Left ventricle myocardium inferior (tissue), 1 donor: Measurements from ENCODE around the gene RASGEF1B. TPM values are rescaled to one million over a fixed set of nuclear protein-coding genes. Genes with fewer than 3 reads are reported as not detected.

ENCODE experiments used
- DNase-seq: peaks from one replicate; pipeline ENCODE4 v3.0.0-alpha.2; 2020
- H3K27ac ChIP-seq: fragments of 200-600 bp; replicated peaks from 2 replicates; pipeline ENCODE4 v1.8.0; 2021
- H3K27me3 ChIP-seq: fragments of 200-600 bp; 2 replicates; pipeline ENCODE4 v1.8.0; 2021; ENCODE audit warnings: low read depth
- H3K36me3 ChIP-seq: fragments of 200-600 bp; 2 replicates; pipeline ENCODE4 v1.8.0; 2021
- H3K4me1 ChIP-seq: fragments of 200-600 bp; 2 replicates; pipeline ENCODE4 v1.8.0; 2021
- H3K4me3 ChIP-seq: fragments of 200-600 bp; 2 replicates; pipeline ENCODE4 v1.8.0; 2021; ENCODE audit warnings: mild to moderate bottlenecking, moderate library complexity
- H3K9me3 ChIP-seq: fragments of 200-600 bp; replicated peaks from 2 replicates; pipeline ENCODE4 v1.8.0; 2021
- CTCF ChIP-seq: fragments of 200-600 bp; IDR thresholded peaks from 2 replicates; pipeline ENCODE4 v1.8.0; 2021; ENCODE audit warnings: antibody characterized with exemption, mild to moderate bottlenecking, borderline replicate concordance
- intact Hi-C: fragments of 100-400 bp; cut with micrococcal nuclease; formaldehyde crosslinking; loops from one replicate; pipeline ENCODE4 v1.11.0; 2022
- total RNA-seq: library from RNA; stranded (reverse); fragmentation: NEBNext Ultra II Directional; extraction: Animal tissue kit (Norgen Biotek cat#: 25700); gene quantifications from one replicate; pipeline ENCODE4 v1.2.1, GENCODE V29; 2021
- donor health status: DM: no; HTN: yes; CAD: no; lungs with severe emphysema.

The RASGEF1B gene
- total RNA-seq, 1 donor from 2014 or later: 4.3 TPM

- H3K4me1 ChIP-seq: peaks cover 39% of the 10 kb centered on the region
- no peaks in the 10 kb centered on the region for H3K27me3 ChIP-seq
- intact Hi-C loops: loop anchor here (5.0 to 10.0 kb wide), 2 partner anchors 157 to 375 kb away; no protein-coding TSS in a partner anchor
- H3K36me3 ChIP-seq: no peaks in the 10 kb centered on the region
- no peak for DNase-seq
- no peak overlapping the region for H3K4me3 ChIP-seq
- TF ChIP-seq CTCF: peak; percentile 16
- H3K9me3 ChIP-seq: no peaks in the 10 kb centered on the region
- no peak overlapping the region for H3K27ac ChIP-seq
These were observed 4.1 kb downstream of the RASGEF1B start for GRCh38 chr4:81467672-81467964.

- DNase-seq: no peak
These were observed 4.7 kb downstream of the RASGEF1B start for GRCh38 chr4:81466841-81467671.

GRCh38 chr4:81465406-81466340, 6.0 kb downstream of the RASGEF1B start:
- peaks cover 32% of the 10 kb centered on the region for H3K4me1 ChIP-seq
- no peak for DNase-seq
- H3K27me3 ChIP-seq: no peaks in the 10 kb centered on the region
- no peak overlapping the region for H3K4me3 ChIP-seq
- no peak overlapping the region for H3K27ac ChIP-seq
- intact Hi-C loops: loop anchor here (5.0 to 10.0 kb wide), 2 partner anchors 159 to 377 kb away; no protein-coding TSS in a partner anchor
- no peak for TF ChIP-seq CTCF
- no peaks in the 10 kb centered on the region for H3K36me3 ChIP-seq
- no peaks in the 10 kb centered on the region for H3K9me3 ChIP-seq

More at GRCh38 chr4:81466841-81467671, 4.7 kb downstream of the RASGEF1B start:
- Histone ChIP-seq H3K27me3 (no peaks in the 10 kb centered on the region), H3K4me3 (no peak overlapping the region), H3K4me1 (peaks cover 39% of the 10 kb centered on the region), H3K36me3 (no peaks in the 10 kb centered on the region), H3K27ac (no peak overlapping the region), H3K9me3 (no peaks in the 10 kb centered on the region)
- intact Hi-C loops: loop anchor here (5.0 to 10.0 kb wide), 2 partner anchors 158 to 375 kb away; no protein-coding TSS in a partner anchor
- TF ChIP-seq CTCF: peak; percentile 95

- H3K27me3 ChIP-seq: no peaks in the 10 kb centered on the region
- H3K4me3 ChIP-seq: no peak overlapping the region
- intact Hi-C loops: loop anchor here (10.0 kb wide), 1 partner anchor 164 kb away; no protein-coding TSS in a partner anchor
- no peak for TF ChIP-seq CTCF
- H3K9me3 ChIP-seq: no peaks in the 10 kb centered on the region
- no peak for DNase-seq
- H3K4me1 ChIP-seq: peaks cover 9% of the 10 kb centered on the region
- H3K36me3 ChIP-seq: peaks cover 27% of the 10 kb centered on the region
- no peak overlapping the region for H3K27ac ChIP-seq
These were observed 10.9 kb downstream of the RASGEF1B start for GRCh38 chr4:81460834-81461233.

GRCh38 chr4:81460191-81460701, 11.5 kb downstream of the RASGEF1B start:
- H3K4me3 ChIP-seq: no peak overlapping the region
- H3K9me3 ChIP-seq: no peaks in the 10 kb centered on the region
- no peaks in the 10 kb centered on the region for H3K27me3 ChIP-seq
- no peak overlapping the region for H3K27ac ChIP-seq
- DNase-seq: no peak
- intact Hi-C loops: loop anchor here (10.0 kb wide), 1 partner anchor 165 kb away; no protein-coding TSS in a partner anchor
- H3K36me3 ChIP-seq: peaks cover 33% of the 10 kb centered on the region
- H3K4me1 ChIP-seq: peaks cover 9% of the 10 kb centered on the region
- TF ChIP-seq CTCF: no peak
